Left ventricle myocardium inferior (tissue), 1 donor: ENCODE measurements around the gene CCDC137. TPM values are rescaled to one million over a fixed set of nuclear protein-coding genes. Genes with fewer than 3 reads are reported as not detected.
"Not testable (repeated sequence)": the region's sequence is repeated elsewhere in the genome, so short reads cannot be mapped to it uniquely, and the experiment has no call there.

Experiments used
- DNase-seq: peaks from one replicate; pipeline ENCODE4 v3.0.0-alpha.2; 2020
- H3K27ac ChIP-seq: fragments of 200-600 bp; replicated peaks from 2 replicates; pipeline ENCODE4 v1.8.0; 2021
- H3K27me3 ChIP-seq: fragments of 200-600 bp; 2 replicates; pipeline ENCODE4 v1.8.0; 2021; ENCODE audit warnings: low read depth
- H3K36me3 ChIP-seq: fragments of 200-600 bp; 2 replicates; pipeline ENCODE4 v1.8.0; 2021
- H3K4me1 ChIP-seq: fragments of 200-600 bp; 2 replicates; pipeline ENCODE4 v1.8.0; 2021
- H3K4me3 ChIP-seq: fragments of 200-600 bp; 2 replicates; pipeline ENCODE4 v1.8.0; 2021; ENCODE audit warnings: mild to moderate bottlenecking, moderate library complexity
- H3K9me3 ChIP-seq: fragments of 200-600 bp; replicated peaks from 2 replicates; pipeline ENCODE4 v1.8.0; 2021
- intact Hi-C: fragments of 100-400 bp; cut with micrococcal nuclease; formaldehyde crosslinking; loops from one replicate; pipeline ENCODE4 v1.11.0; 2022
- long read RNA-seq: library from polyadenylated mRNA; unstranded; transcript quantifications from one replicate; pipeline ENCODE4 v2.0.0, GENCODE V29; 2021
- total RNA-seq: library from RNA; stranded (reverse); fragmentation: NEBNext Ultra II Directional; extraction: Animal tissue kit (Norgen Biotek cat#: 25700); gene quantifications from one replicate; pipeline ENCODE4 v1.2.1, GENCODE V29; 2021
- TF ChIP-seq, protein P1 (sequence below): fragments of 200-600 bp; IDR thresholded peaks from 2 replicates; pipeline ENCODE4 v1.8.0; 2021; ENCODE audit warnings: antibody characterized with exemption, mild to moderate bottlenecking, borderline replicate concordance
- donor health status: DM: no; HTN: yes; CAD: no; lungs with severe emphysema.

CCDC137 gene, protein sequence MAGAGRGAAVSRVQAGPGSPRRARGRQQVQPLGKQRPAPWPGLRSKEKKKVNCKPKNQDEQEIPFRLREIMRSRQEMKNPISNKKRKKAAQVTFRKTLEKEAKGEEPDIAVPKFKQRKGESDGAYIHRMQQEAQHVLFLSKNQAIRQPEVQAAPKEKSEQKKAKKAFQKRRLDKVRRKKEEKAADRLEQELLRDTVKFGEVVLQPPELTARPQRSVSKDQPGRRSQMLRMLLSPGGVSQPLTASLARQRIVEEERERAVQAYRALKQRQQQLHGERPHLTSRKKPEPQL
- 5.6 TPM for total RNA-seq
- long read RNA-seq, transcript CCDC137-201 (6 exons, 2,468 nt), result major isoform, 21 of 26 reads
- long read RNA-seq, partial matches to known transcripts, result 4 of 26 reads
- long read RNA-seq, other reads (novel, unspliced or antisense), result 1 of 26 reads

DNA sequence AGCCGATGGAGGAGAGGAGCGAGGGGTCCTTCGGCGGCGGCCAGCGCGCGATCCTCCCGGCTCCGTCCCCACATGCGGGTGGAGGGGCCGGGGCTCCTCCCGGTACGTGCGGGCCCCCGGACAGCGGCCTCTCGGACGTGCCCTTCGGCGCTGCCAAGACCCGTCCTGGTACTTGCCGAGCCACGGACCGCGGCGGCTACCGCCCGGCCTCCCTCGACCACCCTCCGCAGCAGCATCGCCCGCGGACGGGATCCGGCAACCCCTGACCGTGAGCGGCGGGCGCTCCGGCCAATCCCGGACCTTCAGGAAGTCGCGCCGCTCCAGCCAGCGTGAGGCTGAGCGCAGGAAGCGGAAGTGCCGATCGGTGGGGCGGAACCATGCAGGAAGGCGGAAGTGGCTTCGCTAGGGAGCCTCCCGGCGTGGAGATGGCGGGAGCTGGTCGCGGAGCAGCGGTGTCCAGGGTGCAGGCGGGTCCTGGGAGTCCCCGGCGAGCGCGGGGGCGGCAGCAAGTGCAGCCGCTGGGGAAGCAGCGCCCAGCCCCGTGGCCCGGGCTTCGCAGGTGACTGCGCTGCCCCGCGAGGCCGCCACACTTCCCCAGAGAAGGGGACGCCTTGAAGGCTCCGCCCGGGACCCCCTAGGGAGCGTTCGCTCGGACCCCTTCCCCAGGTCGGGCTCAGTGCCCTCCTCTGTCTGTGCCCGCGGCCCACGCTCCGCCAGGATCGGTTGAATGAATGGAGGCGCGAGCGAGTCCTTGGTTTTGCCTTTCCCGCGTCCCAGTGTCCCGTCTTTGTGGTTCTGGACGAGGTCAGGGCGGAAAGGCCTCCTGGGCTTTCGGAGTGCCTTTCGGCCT lies at the start of gene CCDC137, which contains the start of gene OXLD1:
Gene CCDC137 (plus strand): TSS at position 396 of the 850 bp plus-strand sequence. CDS start 30 bp downstream, at position 426.
Gene OXLD1 (minus strand): TSS at position 264 of the 850 bp plus-strand sequence. CDS start 28 bp downstream, at position 236.
- intact Hi-C loops, result no loop called here
- DNase-seq, result peak; percentile 98
- peaks cover 35% of the 10 kb centered on the region for H3K36me3 ChIP-seq
- H3K4me1 ChIP-seq, result peaks cover 34% of the 10 kb centered on the region
- no peaks in the 10 kb centered on the region for H3K9me3 ChIP-seq
- H3K4me3 ChIP-seq, result peak within 1 kb of the TSS; percentile 95
- TF ChIP-seq, protein P1, sequence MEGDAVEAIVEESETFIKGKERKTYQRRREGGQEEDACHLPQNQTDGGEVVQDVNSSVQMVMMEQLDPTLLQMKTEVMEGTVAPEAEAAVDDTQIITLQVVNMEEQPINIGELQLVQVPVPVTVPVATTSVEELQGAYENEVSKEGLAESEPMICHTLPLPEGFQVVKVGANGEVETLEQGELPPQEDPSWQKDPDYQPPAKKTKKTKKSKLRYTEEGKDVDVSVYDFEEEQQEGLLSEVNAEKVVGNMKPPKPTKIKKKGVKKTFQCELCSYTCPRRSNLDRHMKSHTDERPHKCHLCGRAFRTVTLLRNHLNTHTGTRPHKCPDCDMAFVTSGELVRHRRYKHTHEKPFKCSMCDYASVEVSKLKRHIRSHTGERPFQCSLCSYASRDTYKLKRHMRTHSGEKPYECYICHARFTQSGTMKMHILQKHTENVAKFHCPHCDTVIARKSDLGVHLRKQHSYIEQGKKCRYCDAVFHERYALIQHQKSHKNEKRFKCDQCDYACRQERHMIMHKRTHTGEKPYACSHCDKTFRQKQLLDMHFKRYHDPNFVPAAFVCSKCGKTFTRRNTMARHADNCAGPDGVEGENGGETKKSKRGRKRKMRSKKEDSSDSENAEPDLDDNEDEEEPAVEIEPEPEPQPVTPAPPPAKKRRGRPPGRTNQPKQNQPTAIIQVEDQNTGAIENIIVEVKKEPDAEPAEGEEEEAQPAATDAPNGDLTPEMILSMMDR, result no peak
- H3K27ac ChIP-seq, result peak within 1 kb of the TSS; percentile 90
- H3K27me3 ChIP-seq, result no peaks in the 10 kb centered on the region

DNA sequence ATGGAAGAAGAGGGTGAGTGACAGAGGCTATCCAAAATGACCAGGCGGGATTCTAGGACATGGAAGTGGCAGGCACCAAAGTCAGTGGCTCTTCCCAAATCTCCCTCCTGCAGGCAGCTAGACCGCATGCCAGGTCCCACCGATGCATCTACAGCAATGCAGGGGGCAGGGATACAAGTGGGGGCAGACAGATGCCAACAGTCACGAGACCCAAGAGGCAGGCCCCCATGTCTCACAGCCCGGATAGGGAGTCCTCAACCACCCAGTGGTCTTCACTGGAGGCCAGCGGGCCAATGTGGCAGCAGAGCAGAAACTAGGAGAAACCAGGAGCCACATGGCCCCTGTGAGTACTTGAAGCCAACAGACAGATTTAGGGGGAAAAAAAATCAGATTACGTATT lies 49.7 kb upstream of the CCDC137 start:
- peaks cover 60% of the 10 kb centered on the region for H3K36me3 ChIP-seq
- TF ChIP-seq, protein P1, result no peak
- H3K9me3 ChIP-seq, result no peaks in the 10 kb centered on the region
- peaks cover 51% of the 10 kb centered on the region for H3K4me1 ChIP-seq
- no peak overlapping the region for H3K4me3 ChIP-seq
- DNase-seq, result no peak
- H3K27me3 ChIP-seq, result no peaks in the 10 kb centered on the region
- peak overlapping the region; percentile 23 for H3K27ac ChIP-seq
- intact Hi-C loops, result no loop called here

DNA sequence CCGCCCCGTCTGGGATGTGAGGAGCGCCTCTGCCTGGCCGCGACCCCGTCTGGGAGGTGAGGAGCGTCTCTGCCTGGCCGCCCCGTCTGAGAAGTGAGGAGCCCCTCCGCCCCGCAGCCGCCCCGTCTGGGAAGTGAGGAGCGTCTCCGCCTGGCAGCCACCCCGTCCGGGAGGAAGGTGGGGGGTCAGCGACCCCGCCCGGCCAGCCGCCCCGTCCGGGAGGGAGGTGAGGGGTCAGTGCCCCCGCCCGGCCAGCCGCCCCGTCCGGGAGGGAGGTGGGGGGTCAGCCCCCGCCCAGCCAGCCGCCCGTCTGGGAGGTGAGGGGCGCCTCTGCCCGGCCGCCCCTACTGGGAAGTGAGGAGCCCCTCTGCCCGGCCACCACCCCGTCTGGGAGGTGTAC lies 48.2 kb upstream of the CCDC137 start:
- intact Hi-C loops, H3K4me3 ChIP-seq, DNase-seq, H3K9me3 ChIP-seq, H3K27ac ChIP-seq, H3K27me3 ChIP-seq: not testable (repeated sequence)
- Histone ChIP-seq H3K4me1 (peaks cover 42% of the 10 kb centered on the region), H3K36me3 (peaks cover 63% of the 10 kb centered on the region)

DNA sequence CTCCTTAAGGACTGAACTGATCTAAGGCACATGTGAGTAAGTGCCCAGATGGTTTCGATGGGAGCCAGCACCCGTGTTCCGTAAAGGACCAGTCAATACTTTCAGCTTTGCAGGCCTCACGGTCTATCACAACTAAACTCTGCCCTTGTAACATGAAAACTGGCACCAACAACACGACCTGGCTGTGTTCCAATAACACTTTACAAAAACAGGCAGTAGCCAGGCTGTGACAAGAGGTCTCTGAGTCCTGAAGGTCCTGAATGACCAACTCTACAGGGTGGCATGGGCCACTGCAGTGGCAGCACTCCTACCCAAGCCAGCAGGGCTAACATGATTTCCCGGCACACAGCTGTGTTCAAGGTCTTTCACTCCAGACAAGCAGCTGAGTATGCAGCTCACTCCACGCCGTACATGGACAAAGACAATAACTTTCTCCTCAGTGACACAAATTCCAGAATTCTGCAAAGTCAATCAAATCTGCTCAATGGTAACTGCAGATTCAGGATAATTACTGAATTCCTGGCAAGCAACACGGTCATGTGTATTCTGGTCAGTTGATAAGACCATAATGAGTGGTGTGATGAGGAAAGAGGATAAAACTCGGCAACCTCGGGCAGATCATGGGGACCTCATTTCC lies 44.9 kb upstream of the CCDC137 start:
- TF ChIP-seq, protein P1, result no peak
- DNase-seq, result no peak
- intact Hi-C loops, result no loop called here
- H3K9me3 ChIP-seq, result no peaks in the 10 kb centered on the region
- no peak overlapping the region for H3K4me3 ChIP-seq
- H3K36me3 ChIP-seq, result peaks cover 81% of the 10 kb centered on the region
- H3K27ac ChIP-seq, result peak overlapping the region; percentile 59
- H3K4me1 ChIP-seq, result peaks cover 17% of the 10 kb centered on the region
- H3K27me3 ChIP-seq, result no peaks in the 10 kb centered on the region

DNA sequence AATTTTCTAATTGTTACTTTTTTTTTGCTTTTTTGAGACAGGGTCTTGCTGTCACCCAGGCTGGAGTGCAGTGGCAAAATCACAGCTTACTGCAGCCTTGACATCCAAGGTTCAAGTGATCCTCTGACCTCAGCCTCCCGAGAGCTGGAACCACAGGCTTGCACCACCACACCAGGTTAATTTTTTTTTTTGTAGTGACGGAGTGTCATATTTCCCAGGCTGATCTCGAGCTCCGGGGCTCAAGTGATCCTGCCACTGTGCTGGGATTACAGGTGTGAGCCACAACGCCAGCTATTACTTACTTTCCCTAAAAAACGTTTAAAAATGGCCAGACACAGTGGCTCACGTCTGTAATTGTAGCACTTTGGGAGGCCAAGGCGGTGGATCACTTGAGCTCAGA lies 36.3 kb upstream of the CCDC137 start:
- no peaks in the 10 kb centered on the region for H3K9me3 ChIP-seq
- no peak overlapping the region for H3K27ac ChIP-seq
- no peaks in the 10 kb centered on the region for H3K27me3 ChIP-seq
- TF ChIP-seq, protein P1, result no peak
- H3K36me3 ChIP-seq, result peaks cover 54% of the 10 kb centered on the region
- DNase-seq, result no peak
- intact Hi-C loops, result no loop called here
- H3K4me3 ChIP-seq, result no peak overlapping the region
- peaks cover 40% of the 10 kb centered on the region for H3K4me1 ChIP-seq
